Endothelial cell of umbilical vein (primary cell): Measurements from ENCODE around the gene GOLIM4. TPM values are rescaled to one million over a fixed set of nuclear protein-coding genes. Genes with fewer than 3 reads are reported as not detected.

Experiments
- BruUV-seq: library from RNA; stranded (reverse); fragments of 400-500 nt; replicated peaks from 2 replicates; lab custom pipeline; 2021; lab: Mats Ljungman, UMichigan
- CTCF ChIA-PET: fragments of 300-600, 350-600 bp; sonication (Branson Sonifier 250); formaldehyde crosslinking; loops from one replicate; lab custom pipeline; 2021; ENCODE audit warnings: antibody characterized with exemption, inconsistent platforms; lab: Charles Lee
- POLR2A ChIA-PET: fragments of 300-600, 350-600 bp; sonication (Branson Sonifier 250); formaldehyde crosslinking; loops from one replicate; lab custom pipeline; 2021; ENCODE audit warnings: antibody characterized with exemption, inconsistent platforms; lab: Charles Lee
- DNase-seq: peaks from one replicate; pipeline ENCODE4 v3.0.0-alpha.2; 2011; ENCODE audit warnings: low read depth, low spot score
- FAIRE-seq: peaks from 2 replicates; lab custom pipeline; 2011; peaks lifted over from hg19 to GRCh38; lab: Jason Lieb, UNC
- H2AFZ ChIP-seq: 2 replicates; pipeline ENCODE4 v1.6.0; 2012; ENCODE audit warnings: low read depth, low read length, control low read depth, inconsistent platforms
- H3K27ac ChIP-seq: 2 replicates; pipeline ENCODE4 v1.5.1; 2011; ENCODE audit warnings: low read depth, mild to moderate bottlenecking, control low read depth, low read length, moderate library complexity; ENCODE audit not compliant: insufficient read depth
- H3K27me3 ChIP-seq, 2 experiments: 2 replicates each; pipeline versions ENCODE4 v1.6.0 to v1.6.1; 2011; ENCODE audit warnings: low read length in 2 of 2, mixed read lengths in 1 of 2; ENCODE audit not compliant: control insufficient read depth in 2 of 2, insufficient read depth in 2 of 2
- H3K36me3 ChIP-seq, 2 experiments: 2 replicates in 1 of 2; 3 replicates in 1 of 2; pipeline ENCODE4 v1.5.1; 2011; ENCODE audit warnings: low read length in 2 of 2, mild to moderate bottlenecking in 1 of 2, moderate library complexity in 1 of 2; ENCODE audit not compliant: control insufficient read depth in 2 of 2, insufficient read depth in 2 of 2; ENCODE audit errors: extremely low read depth in 1 of 2
- H3K4me1 ChIP-seq: 3 replicates; pipeline ENCODE4 v1.5.1; 2011; ENCODE audit warnings: mild to moderate bottlenecking, low read length; ENCODE audit not compliant: control insufficient read depth, insufficient read depth; ENCODE audit errors: extremely low read depth
- H3K4me2 ChIP-seq: 2 replicates; pipeline ENCODE4 v1.6.1; 2011; ENCODE audit warnings: low read length, control low read depth, mixed read lengths; ENCODE audit not compliant: insufficient read depth
- H3K4me3 ChIP-seq, 3 experiments: fragments of 200-600 bp in 1 of 3; sonication (generic), shearing (Covaris generic) in 1 of 3; replicated peaks in 1 of 3; 2 replicates each; pipeline ENCODE4 v1.5.1; 2011 to 2016; ENCODE audit warnings: control low read depth in 3 of 3, low read length in 3 of 3, mild to moderate bottlenecking in 2 of 3, inconsistent platforms in 1 of 3, low read depth in 1 of 3, moderate library complexity in 1 of 3; ENCODE audit not compliant: insufficient read depth in 1 of 3
- H3K79me2 ChIP-seq: 2 replicates; pipeline ENCODE4 v1.6.0; 2012; ENCODE audit warnings: low read length, inconsistent platforms; ENCODE audit not compliant: control insufficient read depth, insufficient read depth
- H3K9ac ChIP-seq: replicated peaks from 2 replicates; pipeline ENCODE3; 2011; ENCODE audit warnings: low read length, control low read depth; ENCODE audit not compliant: insufficient read depth; ENCODE audit errors: extremely low read depth
- H3K9me1 ChIP-seq: replicated peaks from 3 replicates; pipeline ENCODE4 v1.6.0; 2011; ENCODE audit warnings: mild to moderate bottlenecking, low read length; ENCODE audit not compliant: control insufficient read depth, insufficient read depth; ENCODE audit errors: extremely low read depth
- H3K9me3 ChIP-seq: replicated peaks from 2 replicates; pipeline ENCODE4 v1.5.1; 2012; ENCODE audit warnings: low read length, inconsistent platforms; ENCODE audit not compliant: control insufficient read depth, insufficient read depth
- H4K20me1 ChIP-seq: replicated peaks from 2 replicates; pipeline ENCODE3; 2011; ENCODE audit warnings: mild to moderate bottlenecking, low read length; ENCODE audit not compliant: control insufficient read depth, insufficient read depth; ENCODE audit errors: extremely low read depth
- JUN ChIP-seq: IDR thresholded peaks from 2 replicates; pipeline ENCODE4 v1.6.1; 2011; ENCODE audit warnings: borderline replicate concordance, low read depth; ENCODE audit not compliant: insufficient read length, insufficient read depth
- dilution Hi-C: fragments of 300-500 bp; cut with MboI; formaldehyde crosslinking; loops from one replicate; pipeline ENCODE4 v1.15.0; 2019; ENCODE audit warnings: low sequenced_read_pairs; ENCODE audit not compliant: extremely low pct_ligation_motif_present
- intact Hi-C: fragments of 100-400 bp; cut with micrococcal nuclease; formaldehyde crosslinking; loops from one replicate; pipeline ENCODE4 v1.10.0; 2022
- polyA plus RNA-seq, 4 experiments: library from polyadenylated mRNA; depleted of rRNA in 3 of 4; stranded (reverse) in 3 of 4; unstranded in 1 of 4; fragments of >200 nt; gene quantifications; 2 replicates each; pipeline versions ENCODE4 v1.2.1 to v1.2.3, GENCODE V29; 2011 to 2012; ENCODE audit warnings: missing spikeins in 1 of 4
- total RNA-seq: library from RNA; stranded (reverse); gene quantifications from 2 replicates; pipeline ENCODE4 v1.2.3, GENCODE V29; 2021
- TF ChIP-seq, protein P1 (sequence below): IDR thresholded peaks from 2 replicates; pipeline ENCODE4 v1.6.1; 2011; ENCODE audit not compliant: insufficient read depth, insufficient read length
- TF ChIP-seq, protein P2 (sequence below), 2 donors: IDR thresholded peaks; 1 replicate in 1 of 2; 2 replicates in 1 of 2; pipeline ENCODE4 v1.5.1; 2011; ENCODE audit warnings: low read length in 2 of 2, mild to moderate bottlenecking in 2 of 2, moderate library complexity in 2 of 2, control low read depth in 1 of 2, inconsistent platforms in 1 of 2, low read depth in 1 of 2; ENCODE audit not compliant: insufficient read depth in 1 of 2; ENCODE audit errors: extremely low read depth in 1 of 2

The GOLIM4 gene
- total and polyA plus RNA-seq, 2 donors (not counting 3 experiments of a cell fraction or from before 2014, with no cell fraction given) = 11.7 to 40.8 TPM

DNA sequence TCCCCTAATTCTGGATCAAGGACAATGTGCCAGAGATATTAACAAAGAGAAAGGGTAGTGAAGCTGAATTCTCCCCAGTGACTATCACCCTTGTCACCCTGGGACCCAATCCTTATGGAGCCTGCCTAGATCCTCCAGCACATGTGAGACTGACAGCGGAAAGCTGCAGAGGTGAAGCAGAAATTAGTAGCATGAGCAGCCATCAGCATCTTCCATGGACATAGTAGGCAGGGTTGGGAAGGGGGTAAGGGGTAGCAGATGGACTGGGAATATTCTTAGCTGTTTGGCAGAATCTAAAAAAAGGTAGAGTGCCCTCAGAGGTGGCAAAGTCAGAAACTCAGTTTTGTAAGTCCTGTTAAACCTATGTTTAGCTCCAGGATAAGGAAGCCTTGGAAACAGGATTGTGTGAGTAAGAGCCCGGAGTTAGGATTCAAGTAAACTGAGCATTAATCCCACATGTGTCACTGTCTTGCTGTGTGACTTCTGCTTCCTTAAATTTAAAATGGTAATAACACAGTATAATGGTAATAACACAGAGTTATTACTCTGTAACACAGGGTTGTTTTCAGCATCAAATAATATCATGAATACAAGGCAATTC lies 14.5 kb downstream of the GOLIM4 start:
- no peak for TF ChIP-seq JUN
- TF ChIP-seq, protein P1, sequence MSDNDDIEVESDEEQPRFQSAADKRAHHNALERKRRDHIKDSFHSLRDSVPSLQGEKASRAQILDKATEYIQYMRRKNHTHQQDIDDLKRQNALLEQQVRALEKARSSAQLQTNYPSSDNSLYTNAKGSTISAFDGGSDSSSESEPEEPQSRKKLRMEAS = no peak
- TF ChIP-seq, protein P2, sequence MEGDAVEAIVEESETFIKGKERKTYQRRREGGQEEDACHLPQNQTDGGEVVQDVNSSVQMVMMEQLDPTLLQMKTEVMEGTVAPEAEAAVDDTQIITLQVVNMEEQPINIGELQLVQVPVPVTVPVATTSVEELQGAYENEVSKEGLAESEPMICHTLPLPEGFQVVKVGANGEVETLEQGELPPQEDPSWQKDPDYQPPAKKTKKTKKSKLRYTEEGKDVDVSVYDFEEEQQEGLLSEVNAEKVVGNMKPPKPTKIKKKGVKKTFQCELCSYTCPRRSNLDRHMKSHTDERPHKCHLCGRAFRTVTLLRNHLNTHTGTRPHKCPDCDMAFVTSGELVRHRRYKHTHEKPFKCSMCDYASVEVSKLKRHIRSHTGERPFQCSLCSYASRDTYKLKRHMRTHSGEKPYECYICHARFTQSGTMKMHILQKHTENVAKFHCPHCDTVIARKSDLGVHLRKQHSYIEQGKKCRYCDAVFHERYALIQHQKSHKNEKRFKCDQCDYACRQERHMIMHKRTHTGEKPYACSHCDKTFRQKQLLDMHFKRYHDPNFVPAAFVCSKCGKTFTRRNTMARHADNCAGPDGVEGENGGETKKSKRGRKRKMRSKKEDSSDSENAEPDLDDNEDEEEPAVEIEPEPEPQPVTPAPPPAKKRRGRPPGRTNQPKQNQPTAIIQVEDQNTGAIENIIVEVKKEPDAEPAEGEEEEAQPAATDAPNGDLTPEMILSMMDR (IDR thresholded peaks at IDR 0.05; ENCODE audit: extremely low read depth in 1 of 2, insufficient read depth in 1 of 2, low read depth in 1 of 2, low read length in 2 of 2) = no peak
- dilution Hi-C loops = no loop called here
- DNase-seq (no peak), FAIRE-seq (no peak)
- Histone ChIP-seq H3K27me3 (no peaks in the 10 kb centered on the region), H3K27ac (no peak overlapping the region), H3K36me3 (no peaks in the 10 kb centered on the region), H3K4me2 (no peak overlapping the region), H3K4me3 (no peak overlapping the region), H4K20me1 (peaks cover 5% of the 10 kb centered on the region), H3K79me2 (peaks cover 40% of the 10 kb centered on the region), H2AFZ (no peak overlapping the region), H3K9me3 (no peaks in the 10 kb centered on the region), H3K9ac (no peak overlapping the region), H3K4me1 (peaks cover 11% of the 10 kb centered on the region), H3K9me1 (no peaks in the 10 kb centered on the region)
- BruUV-seq = no TSS peak
- POLR2A ChIA-PET = no interaction called here
- intact Hi-C loops = no loop called here
- CTCF ChIA-PET = interaction anchor here (2.4 kb wide), 2 partner anchors 33 to 41 kb away, joined by 6 to 8 read pairs; no protein-coding TSS in a partner anchor
